Gastrocnemius medialis (tissue), 4 donors: ENCODE measurements around the gene DYNLL2.

ENCODE experiments used
- POLR2A ChIP-seq, 2 donors: fragments of 450-650 bp; IDR thresholded peaks; one replicate each; pipeline ENCODE4 v1.6.1; 2017; ENCODE audit warnings: antibody characterized with exemption in 2 of 2, mild to moderate bottlenecking in 2 of 2, moderate library complexity in 2 of 2
- TF ChIP-seq, protein P1 (sequence below), 5 experiments: fragments of 450-650 bp in 3 of 5; fragments of 200-600 bp in 2 of 5; sonication (generic) in 2 of 5; IDR thresholded peaks in 4 of 5; conservative IDR thresholded peaks in 1 of 5; 1 replicate in 4 of 5; 2 replicates in 1 of 5; pipeline ENCODE4 v1.5.1; 2016 to 2019; ENCODE audit warnings: antibody characterized with exemption in 5 of 5, mild to moderate bottlenecking in 3 of 5, moderate library complexity in 3 of 5

DNA sequence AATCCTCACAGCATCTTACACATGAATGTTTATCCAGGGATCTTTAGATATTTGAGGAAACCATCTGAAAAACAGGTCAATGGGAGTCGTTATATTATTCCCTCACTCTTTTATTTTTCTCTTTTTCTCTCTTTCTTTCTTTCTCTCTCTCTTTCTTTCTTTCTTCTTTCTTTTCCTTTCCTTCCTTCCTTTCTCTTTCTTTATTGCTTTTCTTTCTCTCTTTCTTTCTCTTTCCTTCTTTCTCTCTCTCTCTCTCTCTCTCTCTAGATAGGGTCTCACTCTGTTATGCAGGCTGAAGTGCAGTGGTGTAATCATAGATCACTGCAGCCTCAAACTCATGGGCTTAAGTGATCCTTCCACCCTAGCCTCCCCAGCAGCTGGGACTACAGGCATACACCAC, 44.6 kb downstream of the DYNLL2 start:
- TF ChIP-seq, protein P1, sequence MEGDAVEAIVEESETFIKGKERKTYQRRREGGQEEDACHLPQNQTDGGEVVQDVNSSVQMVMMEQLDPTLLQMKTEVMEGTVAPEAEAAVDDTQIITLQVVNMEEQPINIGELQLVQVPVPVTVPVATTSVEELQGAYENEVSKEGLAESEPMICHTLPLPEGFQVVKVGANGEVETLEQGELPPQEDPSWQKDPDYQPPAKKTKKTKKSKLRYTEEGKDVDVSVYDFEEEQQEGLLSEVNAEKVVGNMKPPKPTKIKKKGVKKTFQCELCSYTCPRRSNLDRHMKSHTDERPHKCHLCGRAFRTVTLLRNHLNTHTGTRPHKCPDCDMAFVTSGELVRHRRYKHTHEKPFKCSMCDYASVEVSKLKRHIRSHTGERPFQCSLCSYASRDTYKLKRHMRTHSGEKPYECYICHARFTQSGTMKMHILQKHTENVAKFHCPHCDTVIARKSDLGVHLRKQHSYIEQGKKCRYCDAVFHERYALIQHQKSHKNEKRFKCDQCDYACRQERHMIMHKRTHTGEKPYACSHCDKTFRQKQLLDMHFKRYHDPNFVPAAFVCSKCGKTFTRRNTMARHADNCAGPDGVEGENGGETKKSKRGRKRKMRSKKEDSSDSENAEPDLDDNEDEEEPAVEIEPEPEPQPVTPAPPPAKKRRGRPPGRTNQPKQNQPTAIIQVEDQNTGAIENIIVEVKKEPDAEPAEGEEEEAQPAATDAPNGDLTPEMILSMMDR (IDR thresholded peaks at IDR 0.05 in 4 of 5, conservative IDR thresholded peaks at IDR 0.05 in 1 of 5): no peak
- no peak for TF ChIP-seq POLR2A (IDR thresholded peaks at IDR 0.05)
